Neural cell (in vitro differentiated cells): ENCODE data around the gene KRT76. TPM values are rescaled to one million over a fixed set of nuclear protein-coding genes. Genes with fewer than 3 reads are reported as not detected.

Experiments
- H2AFZ ChIP-seq: fragments of 200-600, 300-800 bp; sonication (generic), shearing (Covaris generic); 2 replicates; pipeline ENCODE4 v1.6.0; 2014; ENCODE audit warnings: low read depth, mild to moderate bottlenecking, antibody characterized with exemption, low read length, moderate library complexity
- H3F3A ChIP-seq: fragments of 200-600 bp; shearing (Covaris generic); 2 replicates; pipeline ENCODE4 v1.6.1; 2016; ENCODE audit warnings: mild to moderate bottlenecking, moderate library complexity, mixed read lengths, antibody characterized with exemption, low read length; ENCODE audit not compliant: insufficient read depth, poor library complexity, severe bottlenecking
- H3K27ac ChIP-seq: fragments of 200-600, 300-800 bp; sonication (generic), shearing (Covaris generic); 2 replicates; pipeline ENCODE4 v1.5.1; 2014; ENCODE audit warnings: mild to moderate bottlenecking, low read length, moderate library complexity
- H3K27me3 ChIP-seq: fragments of 300-800, 200-600 bp; sonication (generic), shearing (Covaris generic); 2 replicates; pipeline ENCODE4 v1.6.0; 2014; ENCODE audit warnings: mild to moderate bottlenecking, low read depth, low read length, moderate library complexity; ENCODE audit not compliant: insufficient read depth
- H3K36me3 ChIP-seq: fragments of 300-800, 200-600 bp; sonication (generic), shearing (Covaris generic); 2 replicates; pipeline ENCODE4 v1.5.1; 2014; ENCODE audit warnings: mild to moderate bottlenecking, antibody characterized with exemption, low read length, moderate library complexity; ENCODE audit not compliant: insufficient read depth
- H3K4me2 ChIP-seq: fragments of 300-800, 200-600 bp; sonication (generic), shearing (Covaris generic); 2 replicates; pipeline ENCODE4 v1.6.0; 2014; ENCODE audit warnings: mild to moderate bottlenecking, low read length
- H3K4me3 ChIP-seq: fragments of 300-800, 200-600 bp; sonication (generic), shearing (Covaris generic); 2 replicates; pipeline ENCODE4 v1.5.1; 2014; ENCODE audit warnings: mild to moderate bottlenecking, low read length, moderate library complexity
- H3K79me2 ChIP-seq: fragments of 200-600 bp; shearing (Covaris generic); replicated peaks from 2 replicates; pipeline ENCODE4 v1.6.0; 2014; ENCODE audit warnings: mild to moderate bottlenecking, low read length, moderate library complexity; ENCODE audit not compliant: insufficient read depth
- H3K9ac ChIP-seq: fragments of 300-800, 200-600 bp; sonication (generic), shearing (Covaris generic); 2 replicates; pipeline ENCODE4 v1.6.1; 2016; ENCODE audit warnings: mild to moderate bottlenecking, low read length, mixed read lengths
- H3K9me2 ChIP-seq: fragments of 200-600 bp; shearing (Covaris generic); 2 replicates; pipeline ENCODE4 v1.6.1; 2016; ENCODE audit warnings: mild to moderate bottlenecking, low read length, mixed read lengths; ENCODE audit not compliant: insufficient read depth
- H3K9me3 ChIP-seq: fragments of 200-600, 300-800 bp; sonication (generic), shearing (Covaris generic); 2 replicates; pipeline ENCODE4 v1.6.1; 2016; ENCODE audit warnings: mild to moderate bottlenecking, mixed run types, low read length, moderate library complexity, mixed read lengths
- H4K20me1 ChIP-seq: fragments of 200-600 bp; shearing (Covaris generic); 2 replicates; pipeline ENCODE4 v1.6.1; 2016; ENCODE audit warnings: mild to moderate bottlenecking, mixed run types; ENCODE audit not compliant: insufficient read depth
- EP300 ChIP-seq: fragments of 450-650 bp; conservative IDR thresholded peaks from 2 replicates; pipeline ENCODE4 v1.6.1; 2014; ENCODE audit warnings: antibody characterized with exemption, mild to moderate bottlenecking, moderate library complexity; ENCODE audit not compliant: poor library complexity, severe bottlenecking
- EZH2 ChIP-seq: fragments of 200-600, 300-800 bp; shearing (Covaris generic), sonication (generic); IDR thresholded peaks from 2 replicates; pipeline ENCODE4 v1.6.1; 2014; ENCODE audit warnings: antibody characterized with exemption, low read length, borderline replicate concordance, mild to moderate bottlenecking; ENCODE audit not compliant: insufficient read depth, poor library complexity, severe bottlenecking
- MXI1 ChIP-seq: fragments of 450-650 bp; conservative IDR thresholded peaks from 2 replicates; pipeline ENCODE4 v1.6.1; 2014; ENCODE audit warnings: antibody characterized with exemption, mild to moderate bottlenecking; ENCODE audit not compliant: poor library complexity, severe bottlenecking
- POLR2AphosphoS5 ChIP-seq: IDR thresholded peaks from 2 replicates; pipeline ENCODE4 v1.6.1; 2012
- RAD21 ChIP-seq: fragments of 450-650 bp; conservative IDR thresholded peaks from 2 replicates; pipeline ENCODE4 v1.6.1; 2014; ENCODE audit warnings: antibody characterized with exemption, mild to moderate bottlenecking, moderate library complexity
- SMC3 ChIP-seq: fragments of 450-650 bp; conservative IDR thresholded peaks from 2 replicates; pipeline ENCODE4 v1.6.1; 2014; ENCODE audit warnings: antibody characterized with exemption, mild to moderate bottlenecking, moderate library complexity; ENCODE audit not compliant: poor library complexity
- TAF1 ChIP-seq: IDR thresholded peaks from 2 replicates; pipeline ENCODE4 v1.6.1; 2012; ENCODE audit warnings: low read depth
- polyA plus RNA-seq: library from polyadenylated mRNA; depleted of rRNA; stranded (reverse); fragments of >200 nt; gene quantifications from 2 replicates; pipeline ENCODE4 v1.2.3, GENCODE V29; 2014
- TF ChIP-seq, protein P1 (sequence below): IDR thresholded peaks from 2 replicates; pipeline ENCODE4 v1.6.1; 2012; ENCODE audit warnings: borderline replicate concordance
- TF ChIP-seq, protein P2 (sequence below): fragments of 450-650 bp; IDR thresholded peaks from 2 replicates; pipeline ENCODE4 v1.5.1; 2014; ENCODE audit warnings: antibody characterized with exemption, mild to moderate bottlenecking, moderate library complexity; ENCODE audit not compliant: poor library complexity, severe bottlenecking

KRT76 gene
- polyA plus RNA-seq, 1 donor from 2014 or later, result not detected

DNA sequence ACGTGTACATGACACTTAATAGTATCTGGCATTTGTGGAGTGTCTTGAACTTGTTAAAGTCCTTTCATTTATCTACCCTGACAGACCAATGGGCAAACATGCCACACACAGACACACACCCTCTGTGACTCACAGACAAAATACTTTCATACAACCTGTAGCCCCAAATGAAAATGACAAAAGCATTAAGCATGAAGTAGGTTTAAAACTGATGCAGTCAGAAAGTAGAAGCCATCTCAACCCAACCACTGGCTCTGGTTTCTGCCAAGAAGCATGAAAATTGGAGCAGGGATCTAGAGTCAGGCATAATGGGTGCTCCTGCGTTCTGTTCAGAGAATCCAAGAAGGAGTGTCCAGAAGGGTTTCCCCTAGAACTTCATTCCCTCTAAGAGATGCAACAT is 50.7 kb downstream of the KRT76 start:
- H3K4me3 ChIP-seq, result no peak overlapping the region
- H3K9me3 ChIP-seq, result no peaks in the 10 kb centered on the region
- TF ChIP-seq TAF1, result no peak
- no peak for TF ChIP-seq EZH2
- TF ChIP-seq, protein P1, sequence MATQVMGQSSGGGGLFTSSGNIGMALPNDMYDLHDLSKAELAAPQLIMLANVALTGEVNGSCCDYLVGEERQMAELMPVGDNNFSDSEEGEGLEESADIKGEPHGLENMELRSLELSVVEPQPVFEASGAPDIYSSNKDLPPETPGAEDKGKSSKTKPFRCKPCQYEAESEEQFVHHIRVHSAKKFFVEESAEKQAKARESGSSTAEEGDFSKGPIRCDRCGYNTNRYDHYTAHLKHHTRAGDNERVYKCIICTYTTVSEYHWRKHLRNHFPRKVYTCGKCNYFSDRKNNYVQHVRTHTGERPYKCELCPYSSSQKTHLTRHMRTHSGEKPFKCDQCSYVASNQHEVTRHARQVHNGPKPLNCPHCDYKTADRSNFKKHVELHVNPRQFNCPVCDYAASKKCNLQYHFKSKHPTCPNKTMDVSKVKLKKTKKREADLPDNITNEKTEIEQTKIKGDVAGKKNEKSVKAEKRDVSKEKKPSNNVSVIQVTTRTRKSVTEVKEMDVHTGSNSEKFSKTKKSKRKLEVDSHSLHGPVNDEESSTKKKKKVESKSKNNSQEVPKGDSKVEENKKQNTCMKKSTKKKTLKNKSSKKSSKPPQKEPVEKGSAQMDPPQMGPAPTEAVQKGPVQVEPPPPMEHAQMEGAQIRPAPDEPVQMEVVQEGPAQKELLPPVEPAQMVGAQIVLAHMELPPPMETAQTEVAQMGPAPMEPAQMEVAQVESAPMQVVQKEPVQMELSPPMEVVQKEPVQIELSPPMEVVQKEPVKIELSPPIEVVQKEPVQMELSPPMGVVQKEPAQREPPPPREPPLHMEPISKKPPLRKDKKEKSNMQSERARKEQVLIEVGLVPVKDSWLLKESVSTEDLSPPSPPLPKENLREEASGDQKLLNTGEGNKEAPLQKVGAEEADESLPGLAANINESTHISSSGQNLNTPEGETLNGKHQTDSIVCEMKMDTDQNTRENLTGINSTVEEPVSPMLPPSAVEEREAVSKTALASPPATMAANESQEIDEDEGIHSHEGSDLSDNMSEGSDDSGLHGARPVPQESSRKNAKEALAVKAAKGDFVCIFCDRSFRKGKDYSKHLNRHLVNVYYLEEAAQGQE, result no peak
- no peak for TF ChIP-seq EP300
- no peak for TF ChIP-seq SMC3
- TF ChIP-seq, protein P2, sequence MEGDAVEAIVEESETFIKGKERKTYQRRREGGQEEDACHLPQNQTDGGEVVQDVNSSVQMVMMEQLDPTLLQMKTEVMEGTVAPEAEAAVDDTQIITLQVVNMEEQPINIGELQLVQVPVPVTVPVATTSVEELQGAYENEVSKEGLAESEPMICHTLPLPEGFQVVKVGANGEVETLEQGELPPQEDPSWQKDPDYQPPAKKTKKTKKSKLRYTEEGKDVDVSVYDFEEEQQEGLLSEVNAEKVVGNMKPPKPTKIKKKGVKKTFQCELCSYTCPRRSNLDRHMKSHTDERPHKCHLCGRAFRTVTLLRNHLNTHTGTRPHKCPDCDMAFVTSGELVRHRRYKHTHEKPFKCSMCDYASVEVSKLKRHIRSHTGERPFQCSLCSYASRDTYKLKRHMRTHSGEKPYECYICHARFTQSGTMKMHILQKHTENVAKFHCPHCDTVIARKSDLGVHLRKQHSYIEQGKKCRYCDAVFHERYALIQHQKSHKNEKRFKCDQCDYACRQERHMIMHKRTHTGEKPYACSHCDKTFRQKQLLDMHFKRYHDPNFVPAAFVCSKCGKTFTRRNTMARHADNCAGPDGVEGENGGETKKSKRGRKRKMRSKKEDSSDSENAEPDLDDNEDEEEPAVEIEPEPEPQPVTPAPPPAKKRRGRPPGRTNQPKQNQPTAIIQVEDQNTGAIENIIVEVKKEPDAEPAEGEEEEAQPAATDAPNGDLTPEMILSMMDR, result no peak
- TF ChIP-seq MXI1, result no peak
- TF ChIP-seq RAD21, result no peak
- no peak overlapping the region for H2AFZ ChIP-seq
- H3K4me2 ChIP-seq, result no peak overlapping the region
- H3K79me2 ChIP-seq, result no peaks in the 10 kb centered on the region
- H3F3A ChIP-seq, result no peaks in the 10 kb centered on the region
- H4K20me1 ChIP-seq, result no peaks in the 10 kb centered on the region
- no peaks in the 10 kb centered on the region for H3K9me2 ChIP-seq
- no peak overlapping the region for H3K9ac ChIP-seq
- no peaks in the 10 kb centered on the region for H3K27me3 ChIP-seq
- H3K27ac ChIP-seq, result no peak overlapping the region
- no peaks in the 10 kb centered on the region for H3K36me3 ChIP-seq

DNA sequence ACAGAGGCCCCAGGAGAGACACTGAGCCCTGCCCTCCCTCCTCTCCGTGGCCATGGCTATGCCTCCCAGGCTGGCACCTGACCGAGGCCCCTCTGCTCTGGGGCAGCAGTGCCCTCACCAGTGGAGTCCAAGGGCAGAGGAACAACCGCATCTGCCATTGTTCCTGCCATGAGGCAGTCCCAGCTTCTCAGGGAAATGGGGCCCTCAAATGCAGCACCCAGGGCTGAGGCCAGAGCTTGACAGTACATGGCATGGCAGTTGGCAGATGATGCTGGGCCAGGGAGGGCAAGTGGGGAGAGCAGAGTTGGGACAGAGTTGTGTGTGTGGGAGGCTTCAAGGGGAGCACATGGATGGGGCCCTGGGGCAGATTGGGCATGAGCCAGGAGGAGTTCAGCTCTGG is 52.8 kb downstream of the KRT76 start:
- no peaks in the 10 kb centered on the region for H4K20me1 ChIP-seq
- H3K9ac ChIP-seq, result no peak overlapping the region
- no peak overlapping the region for H3K4me2 ChIP-seq
- H2AFZ ChIP-seq, result no peak overlapping the region
- no peak overlapping the region for H3K4me3 ChIP-seq
- H3K27ac ChIP-seq, result no peak overlapping the region
- H3K79me2 ChIP-seq, result no peaks in the 10 kb centered on the region
- no peaks in the 10 kb centered on the region for H3K9me2 ChIP-seq
- no peaks in the 10 kb centered on the region for H3K9me3 ChIP-seq
- H3F3A ChIP-seq, result no peaks in the 10 kb centered on the region
- TF ChIP-seq POLR2AphosphoS5, result no peak
- TF ChIP-seq, protein P1, result no peak
- TF ChIP-seq, protein P2, result no peak
- TF ChIP-seq MXI1, result no peak
- TF ChIP-seq TAF1, result no peak
- no peak for TF ChIP-seq EP300
- TF ChIP-seq EZH2, result no peak
- TF ChIP-seq RAD21, result no peak
- no peak for TF ChIP-seq SMC3
- no peaks in the 10 kb centered on the region for H3K27me3 ChIP-seq
- no peaks in the 10 kb centered on the region for H3K36me3 ChIP-seq
